WTC11 (cell line): ENCODE measurements around the gene BPIFB4. TPM values are rescaled to one million over a fixed set of nuclear protein-coding genes. Genes with fewer than 3 reads are reported as not detected.

Experiments
- ATAC-seq: fragments of 200-7000 bp; cut with Tn5 transposase; 2 replicates; pipeline ENCODE4 v1.10.0; 2021; ENCODE audit warnings: mild to moderate bottlenecking, moderate library complexity
- CTCF ChIA-PET: fragments of 300-600 bp; sonication (Branson Sonifier 250); formaldehyde crosslinking; loops from one replicate; lab custom pipeline; 2021; ENCODE audit warnings: antibody characterized with exemption; lab: Charles Lee
- POLR2A ChIA-PET: fragments of 350-600 bp; sonication (Branson Sonifier 250); formaldehyde crosslinking; loops from one replicate; lab custom pipeline; 2021; ENCODE audit warnings: antibody characterized with exemption; lab: Charles Lee
- DNase-seq: peaks from one replicate; pipeline ENCODE4 v3.0.0; 2021; ENCODE audit warnings: low spot score
- H3K27ac Mint-ChIP-seq: 2 replicates; pipeline ENCODE4 v1.8.0; 2021; ENCODE audit warnings: mixed read lengths
- H3K27me3 Mint-ChIP-seq: 2 replicates; pipeline ENCODE4 v1.8.0; 2021; ENCODE audit warnings: low read depth, mild to moderate bottlenecking, moderate library complexity, mixed read lengths
- H3K36me3 Mint-ChIP-seq: 2 replicates; pipeline ENCODE4 v1.8.0; 2021; ENCODE audit warnings: mixed read lengths
- H3K4me1 Mint-ChIP-seq: 2 replicates; pipeline ENCODE4 v1.8.0; 2022; ENCODE audit warnings: mixed read lengths
- H3K4me3 Mint-ChIP-seq: 2 replicates; pipeline ENCODE4 v1.8.0; 2021; ENCODE audit warnings: mild to moderate bottlenecking, moderate library complexity, mixed read lengths
- H3K9me3 Mint-ChIP-seq: 2 replicates; pipeline ENCODE4 v1.8.0; 2021; ENCODE audit warnings: mixed read lengths
- ARID4B ChIP-seq: sonication (generic); formaldehyde crosslinking; IDR thresholded peaks from 2 replicates; pipeline ENCODE4 v1.8.0; 2023; ENCODE audit warnings: missing genetic modification reagents, mild to moderate bottlenecking, borderline replicate concordance
- ATF1 ChIP-seq: sonication (generic); formaldehyde crosslinking; IDR thresholded peaks from 2 replicates; pipeline ENCODE4 v1.8.1; 2023; ENCODE audit warnings: mild to moderate bottlenecking, moderate library complexity, missing genetic modification reagents
- ATF3 ChIP-seq: sonication (generic); formaldehyde crosslinking; conservative IDR thresholded peaks from 2 replicates; pipeline ENCODE4 v1.8.1; 2022; ENCODE audit warnings: mild to moderate bottlenecking, missing genetic modification reagents
- CREM ChIP-seq: sonication (generic); formaldehyde crosslinking; IDR thresholded peaks from 2 replicates; pipeline ENCODE4 v1.8.1; 2022; ENCODE audit warnings: mild to moderate bottlenecking, missing genetic modification reagents, moderate library complexity
- ESRRA ChIP-seq: sonication (generic); formaldehyde crosslinking; IDR thresholded peaks from 2 replicates; pipeline ENCODE4 v1.8.1; 2022; ENCODE audit warnings: mild to moderate bottlenecking, missing genetic modification reagents, borderline replicate concordance
- GTF2I ChIP-seq: fragments of 250-450 bp; sonication (Bioruptor Pico); conservative IDR thresholded peaks from 2 replicates; pipeline ENCODE4 v1.4.0; 2021; ENCODE audit warnings: mild to moderate bottlenecking
- KAT7 ChIP-seq: sonication (generic); formaldehyde crosslinking; IDR thresholded peaks from 2 replicates; pipeline ENCODE4 v1.8.1; 2023; ENCODE audit warnings: missing genetic modification reagents, mild to moderate bottlenecking, borderline replicate concordance
- MYBL2 ChIP-seq: sonication (generic); formaldehyde crosslinking; IDR thresholded peaks from 2 replicates; pipeline ENCODE4 v1.8.1; 2023; ENCODE audit warnings: mild to moderate bottlenecking, moderate library complexity, missing genetic modification reagents
- NR2C2 ChIP-seq: sonication (generic); formaldehyde crosslinking; IDR thresholded peaks from 2 replicates; pipeline ENCODE4 v1.8.0; 2022; ENCODE audit warnings: mild to moderate bottlenecking, missing genetic modification reagents
- RELA ChIP-seq: sonication (generic); formaldehyde crosslinking; IDR thresholded peaks from 2 replicates; pipeline ENCODE4 v1.8.1; 2022; ENCODE audit warnings: missing genetic modification reagents, mild to moderate bottlenecking, borderline replicate concordance
- RORB ChIP-seq: fragments of 250-450 bp; sonication (Bioruptor Pico); IDR thresholded peaks from 2 replicates; pipeline ENCODE4 v1.9.0; 2021; ENCODE audit warnings: mild to moderate bottlenecking
- SMAD4 ChIP-seq: sonication (generic); formaldehyde crosslinking; IDR thresholded peaks from 2 replicates; pipeline ENCODE4 v1.8.0; 2022; ENCODE audit warnings: mild to moderate bottlenecking, missing genetic modification reagents
- SOX15 ChIP-seq: fragments of 250-450 bp; sonication (Bioruptor Pico); IDR thresholded peaks from 2 replicates; pipeline ENCODE4 v1.9.0; 2021; ENCODE audit warnings: mild to moderate bottlenecking
- TCF7 ChIP-seq: sonication (generic); formaldehyde crosslinking; IDR thresholded peaks from 2 replicates; pipeline ENCODE4 v1.8.0; 2022; ENCODE audit warnings: mild to moderate bottlenecking, low read depth, missing genetic modification reagents, moderate library complexity
- USF2 ChIP-seq: sonication (generic); formaldehyde crosslinking; IDR thresholded peaks from 2 replicates; pipeline ENCODE4 v1.8.1; 2023; ENCODE audit warnings: mild to moderate bottlenecking, missing genetic modification reagents, moderate library complexity
- ZNF281 ChIP-seq: sonication (generic); formaldehyde crosslinking; IDR thresholded peaks from 2 replicates; pipeline ENCODE4 v1.8.0; 2023; ENCODE audit warnings: mild to moderate bottlenecking, missing genetic modification reagents
- ZNF425 ChIP-seq: fragments of 250-450 bp; sonication (Bioruptor Pico); conservative IDR thresholded peaks from 2 replicates; pipeline ENCODE4 v1.9.0; 2021; ENCODE audit warnings: mild to moderate bottlenecking
- total RNA-seq: library from RNA; stranded (reverse); gene quantifications from 3 replicates; pipeline ENCODE4 v1.2.3, GENCODE V29; 2021
- TF ChIP-seq, protein P1 (sequence below): sonication (generic); formaldehyde crosslinking; IDR thresholded peaks from 2 replicates; pipeline ENCODE4 v1.8.1; 2023; ENCODE audit warnings: mild to moderate bottlenecking, missing genetic modification reagents
- TF ChIP-seq, protein P2 (sequence below): sonication (generic); formaldehyde crosslinking; IDR thresholded peaks from 2 replicates; pipeline ENCODE4 v1.8.1; 2022; ENCODE audit warnings: mild to moderate bottlenecking, moderate library complexity, missing genetic modification reagents

Gene BPIFB4
- total RNA-seq, 1 experiment from 2014 or later = not detected

GRCh38 chr20:33093582-33093981, 14.1 kb downstream of the BPIFB4 start:
- TF ChIP-seq NR2C2 (CRISPR knock-in tag) (no peak), GTF2I (CRISPR knock-in tag) (no peak), RORB (CRISPR knock-in tag) (no peak), RELA (no peak), SOX15 (CRISPR knock-in tag) (no peak), CREM (CRISPR knock-in tag) (no peak), ATF3 (CRISPR knock-in tag) (no peak), KAT7 (CRISPR knock-in tag) (no peak)
- TF ChIP-seq, protein P1, sequence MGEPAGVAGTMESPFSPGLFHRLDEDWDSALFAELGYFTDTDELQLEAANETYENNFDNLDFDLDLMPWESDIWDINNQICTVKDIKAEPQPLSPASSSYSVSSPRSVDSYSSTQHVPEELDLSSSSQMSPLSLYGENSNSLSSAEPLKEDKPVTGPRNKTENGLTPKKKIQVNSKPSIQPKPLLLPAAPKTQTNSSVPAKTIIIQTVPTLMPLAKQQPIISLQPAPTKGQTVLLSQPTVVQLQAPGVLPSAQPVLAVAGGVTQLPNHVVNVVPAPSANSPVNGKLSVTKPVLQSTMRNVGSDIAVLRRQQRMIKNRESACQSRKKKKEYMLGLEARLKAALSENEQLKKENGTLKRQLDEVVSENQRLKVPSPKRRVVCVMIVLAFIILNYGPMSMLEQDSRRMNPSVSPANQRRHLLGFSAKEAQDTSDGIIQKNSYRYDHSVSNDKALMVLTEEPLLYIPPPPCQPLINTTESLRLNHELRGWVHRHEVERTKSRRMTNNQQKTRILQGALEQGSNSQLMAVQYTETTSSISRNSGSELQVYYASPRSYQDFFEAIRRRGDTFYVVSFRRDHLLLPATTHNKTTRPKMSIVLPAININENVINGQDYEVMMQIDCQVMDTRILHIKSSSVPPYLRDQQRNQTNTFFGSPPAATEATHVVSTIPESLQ (CRISPR knock-in tag) = no peak
- TF ChIP-seq, protein P2, sequence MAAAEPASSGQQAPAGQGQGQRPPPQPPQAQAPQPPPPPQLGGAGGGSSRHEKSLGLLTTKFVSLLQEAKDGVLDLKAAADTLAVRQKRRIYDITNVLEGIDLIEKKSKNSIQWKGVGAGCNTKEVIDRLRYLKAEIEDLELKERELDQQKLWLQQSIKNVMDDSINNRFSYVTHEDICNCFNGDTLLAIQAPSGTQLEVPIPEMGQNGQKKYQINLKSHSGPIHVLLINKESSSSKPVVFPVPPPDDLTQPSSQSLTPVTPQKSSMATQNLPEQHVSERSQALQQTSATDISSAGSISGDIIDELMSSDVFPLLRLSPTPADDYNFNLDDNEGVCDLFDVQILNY = no peak
- POLR2A ChIA-PET = no interaction called here

GRCh38 chr20:33095249-33095648, 15.8 kb downstream of the BPIFB4 start:
- no peak overlapping the region for H3K27ac Mint-ChIP-seq
- ChIA-PET CTCF (interaction anchor here (1.7 kb wide), 1 partner anchor 197 kb away, joined by 6 read pairs; no protein-coding TSS in a partner anchor), POLR2A (no interaction called here)
- H3K36me3 Mint-ChIP-seq = no peaks in the 10 kb centered on the region
- ATAC-seq (no peak), DNase-seq (no peak)
- H3K9me3 Mint-ChIP-seq = no peaks in the 10 kb centered on the region
- H3K4me3 Mint-ChIP-seq = no peak overlapping the region
- no peaks in the 10 kb centered on the region; the same call in 1 of the 2 replicates for H3K27me3 Mint-ChIP-seq
- no peaks in the 10 kb centered on the region for H3K4me1 Mint-ChIP-seq
- TF ChIP-seq ATF1 = no peak
- TF ChIP-seq MYBL2 (CRISPR knock-in tag) = no peak
- no peak for TF ChIP-seq SMAD4
- TF ChIP-seq ZNF281 = no peak
- TF ChIP-seq USF2 (CRISPR knock-in tag) = no peak
- TF ChIP-seq ARID4B (CRISPR knock-in tag) = no peak
- no peak for TF ChIP-seq ZNF425
- no peak for TF ChIP-seq ESRRA (CRISPR knock-in tag)
- no peak for TF ChIP-seq TCF7 (CRISPR knock-in tag)

More at GRCh38 chr20:33093582-33093981, 14.1 kb downstream of the BPIFB4 start:
- Mint-ChIP-seq H3K9me3 (no peaks in the 10 kb centered on the region), H3K4me1 (no peaks in the 10 kb centered on the region), H3K27me3 (no peaks in the 10 kb centered on the region; the same call in 1 of the 2 replicates), H3K36me3 (no peaks in the 10 kb centered on the region), H3K27ac (no peak overlapping the region), H3K4me3 (no peak overlapping the region)
- CTCF ChIA-PET = no interaction called here
- ATAC-seq (no peak), DNase-seq (no peak)
